K562 (cell line): ENCODE measurements around the gene KIAA0513. TPM values are rescaled to one million over a fixed set of nuclear protein-coding genes. Genes with fewer than 3 reads are reported as not detected.
A peak's percentile ranks its signal among the peaks of the same experiment; 100 is the strongest.

Experiments
- ATAC-seq: fragments of 200-7000 bp; cut with Tn5 transposase; 3 replicates; pipeline ENCODE4 v1.9.1; 2020; ENCODE audit warnings: moderate library complexity
- BruUV-seq: library from RNA; stranded (reverse); fragments of 400-500 nt; replicated peaks from 2 replicates; lab custom pipeline; 2021; lab: Mats Ljungman, UMichigan
- CTCF ChIA-PET: fragments of 300-600 bp; formaldehyde crosslinking; extraction: SDS; loops from one replicate; lab custom pipeline; 2021; ENCODE audit warnings: low intra/inter-chr PET ratio; lab: Yijun Ruan, JAX
- POLR2A ChIA-PET: fragments of 300-600, 350-650 bp; sonication (Branson Sonifier 250); formaldehyde crosslinking; extraction: SDS; loops from one replicate; lab custom pipeline; 2021; ENCODE audit warnings: antibody characterized with exemption, inconsistent platforms; lab: Yijun Ruan, JAX
- DNase-seq, 4 experiments: peaks; one replicate each; pipeline versions ENCODE4 v3.0.0 to v3.0.0-alpha.2; 2011 to 2018; ENCODE audit warnings: low spot score in 3 of 4, mixed read lengths in 3 of 4; ENCODE audit errors: extremely low read depth in 1 of 4
- FAIRE-seq: peaks from 2 replicates; lab custom pipeline; 2011; peaks lifted over from hg19 to GRCh38; lab: Jason Lieb, UNC
- H2AFZ ChIP-seq: 2 replicates; pipeline ENCODE4 v1.6.0; 2011; ENCODE audit warnings: low read depth, low read length, control low read depth, inconsistent platforms
- H3K27ac ChIP-seq: fragments of 200-600 bp; 3 replicates; pipeline ENCODE4 v1.8.0; 2011; ENCODE audit warnings: low read depth, mild to moderate bottlenecking, control low read depth, inconsistent platforms, low read length, moderate library complexity, mixed read lengths; ENCODE audit errors: extremely low read depth
- H3K27me3 ChIP-seq, 2 experiments: fragments of 300-600 bp in 1 of 2; 2 replicates in 1 of 2; 3 replicates in 1 of 2; pipeline versions ENCODE4 v1.6.0 to v1.8.0; 2011; ENCODE audit warnings: inconsistent platforms in 2 of 2, low read length in 2 of 2, mild to moderate bottlenecking in 1 of 2, mixed read lengths in 1 of 2, moderate library complexity in 1 of 2; ENCODE audit not compliant: control insufficient read depth in 2 of 2, insufficient read depth in 2 of 2
- H3K36me3 ChIP-seq: fragments of 300-600 bp; 3 replicates; pipeline ENCODE4 v1.8.0; 2011; ENCODE audit warnings: mild to moderate bottlenecking, low read length, inconsistent platforms; ENCODE audit not compliant: control insufficient read depth, insufficient read depth
- H3K4me1 ChIP-seq, 2 experiments: fragments of 200-600 bp in 1 of 2; replicated peaks in 1 of 2; 2 replicates in 1 of 2; 3 replicates in 1 of 2; pipeline versions ENCODE4 v1.5.1 to v1.8.0; 2011; ENCODE audit warnings: inconsistent platforms in 2 of 2, low read length in 2 of 2, mild to moderate bottlenecking in 1 of 2, mixed read lengths in 1 of 2, moderate library complexity in 1 of 2; ENCODE audit not compliant: control insufficient read depth in 2 of 2, insufficient read depth in 2 of 2
- H3K4me2 ChIP-seq: 2 replicates; pipeline ENCODE4 v1.6.1; 2011; ENCODE audit warnings: low read length, control low read depth, inconsistent platforms, mixed read lengths; ENCODE audit not compliant: insufficient read depth
- H3K4me3 ChIP-seq: fragments of 200-600 bp; sonication (generic), shearing (Covaris generic); 2 replicates; pipeline ENCODE4 v1.5.1; 2016; ENCODE audit warnings: control low read depth, inconsistent platforms
- H3K79me2 ChIP-seq: fragments of 200-600 bp; 3 replicates; pipeline ENCODE4 v1.8.0; 2011; ENCODE audit warnings: low read length, inconsistent platforms; ENCODE audit not compliant: control insufficient read depth, insufficient read depth
- H3K9ac ChIP-seq, 2 experiments: 2 replicates each; pipeline versions ENCODE4 v1.6.0 to v1.6.1; 2011; ENCODE audit warnings: low read depth in 2 of 2, low read length in 2 of 2, control low read depth in 1 of 2, inconsistent platforms in 1 of 2, mild to moderate bottlenecking in 1 of 2, mixed read lengths in 1 of 2; ENCODE audit not compliant: insufficient read depth in 1 of 2
- H3K9me1 ChIP-seq: one replicate; pipeline ENCODE4 v1.6.0; 2011; ENCODE audit warnings: inconsistent platforms, mild to moderate bottlenecking, low read length, moderate library complexity; ENCODE audit not compliant: control insufficient read depth, insufficient read depth
- H3K9me3 ChIP-seq: replicated peaks from 2 replicates; pipeline ENCODE4 v1.5.1; 2011; ENCODE audit warnings: low read depth, low read length, inconsistent platforms; ENCODE audit not compliant: control insufficient read depth, insufficient read depth
- H4K20me1 ChIP-seq: replicated peaks from 2 replicates; pipeline ENCODE4 v1.6.1; 2011; ENCODE audit warnings: low read length, inconsistent platforms, mixed read lengths; ENCODE audit not compliant: control insufficient read depth, insufficient read depth
- FUS ChIP-seq: fragments of 200-400 bp; formaldehyde crosslinking; optimal IDR thresholded peaks from 2 replicates; pipeline ENCODE3; 2017; ENCODE audit warnings: low read depth, low read length
- HNRNPLL ChIP-seq: fragments of 200-400 bp; formaldehyde crosslinking; IDR thresholded peaks from 2 replicates; pipeline ENCODE4 v1.6.1; 2017; ENCODE audit warnings: low read length, low read depth, mild to moderate bottlenecking; ENCODE audit not compliant: poor library complexity, severe bottlenecking
- ILF3 ChIP-seq: fragments of 450-650 bp; IDR thresholded peaks from 2 replicates; pipeline ENCODE4 v1.6.1; 2018; ENCODE audit warnings: antibody characterized with exemption, mild to moderate bottlenecking, moderate library complexity, borderline replicate concordance
- MED1 ChIP-seq: sonication (generic); formaldehyde crosslinking; IDR thresholded peaks from 2 replicates; pipeline ENCODE4 v1.8.1; 2023; ENCODE audit warnings: missing genetic modification reagents, borderline replicate concordance
- NR2F6 ChIP-seq: fragments of 450-650 bp; formaldehyde crosslinking; IDR thresholded peaks from 2 replicates; pipeline ENCODE4 v1.4.0; 2020; ENCODE audit warnings: mild to moderate bottlenecking
- POLR2G ChIP-seq: fragments of 200-400 bp; formaldehyde crosslinking; IDR thresholded peaks from 2 replicates; pipeline ENCODE4 v1.6.1; 2017; ENCODE audit warnings: low read depth, mild to moderate bottlenecking, antibody characterized with exemption, low read length, moderate library complexity
- RBM39 ChIP-seq: fragments of 200-400 bp; formaldehyde crosslinking; optimal IDR thresholded peaks from 2 replicates; pipeline ENCODE3; 2018; ENCODE audit warnings: low read depth, low read length
- TEAD1 ChIP-seq, 2 experiments: fragments of 450-650 bp in 1 of 2; sonication (generic) in 1 of 2; formaldehyde crosslinking; IDR thresholded peaks; 2 replicates each; pipeline versions ENCODE4 v1.4.0 to v1.8.0; 2020 to 2022; ENCODE audit warnings: mild to moderate bottlenecking in 2 of 2, missing genetic modification reagents in 1 of 2
- ZNF263 ChIP-seq: sonication (generic); formaldehyde crosslinking; IDR thresholded peaks from 2 replicates; pipeline ENCODE4 v1.8.0; 2022; ENCODE audit warnings: mild to moderate bottlenecking, missing genetic modification reagents, borderline replicate concordance
- WGBS: fragments of 100-300 bp; shearing (Covaris generic); methylation state at CpG from one replicate; pipeline ENCODE4 v1.1.6; 2016; ENCODE audit warnings: low coverage, mixed read lengths; ENCODE audit not compliant: insufficient coverage; ENCODE audit errors: missing lambda C conversion rate; 5-methylcytosine and 5-hydroxymethylcytosine counted together
- in situ Hi-C: fragments of 300-500 bp; cut with MboI; formaldehyde crosslinking; loops from 4 replicates; pipeline ENCODE4 v1.15.0; 2018; ENCODE audit warnings: inconsistent platforms, mixed read lengths
- intact Hi-C: fragments of 100-400 bp; cut with micrococcal nuclease; formaldehyde crosslinking; loops from 2 replicates; pipeline ENCODE4 v1.14.2; 2022
- polyA plus RNA-seq, 8 experiments: library from polyadenylated mRNA; depleted of rRNA in 4 of 8; stranded (reverse) in 5 of 8; unstranded in 3 of 8; fragments of >200 nt; fragmentation: Nextera tagmentation in 2 of 8; fragmentation: Illumina TruSeq in 1 of 8; extraction: Ambion mirVana in 2 of 8; extraction: Trizol in 1 of 8; gene quantifications; 2 replicates each; pipeline versions ENCODE4 v1.2.1 to v1.2.3, GENCODE V29; 2011 to 2014; ENCODE audit warnings: inconsistent platforms in 1 of 8, missing spikeins in 1 of 8
- total RNA-seq, 7 experiments: library from RNA; depleted of rRNA in 6 of 7; stranded (reverse); fragments of >200 nt in 6 of 7; fragmentation: Illumina TruSeq in 2 of 7; extraction: Trizol in 2 of 7; gene quantifications; 2 replicates each; pipeline versions ENCODE4 v1.2.1 to v1.2.3, GENCODE V29; 2011 to 2021; ENCODE audit warnings: low replicate concordance in 1 of 7

Gene KIAA0513
- total and polyA plus RNA-seq, 9 of the 15 experiments (the other 6 are each of a cell fraction or from before 2014, with no cell fraction given) = 0.18 to 13.7 (median 10.2) TPM

DNA sequence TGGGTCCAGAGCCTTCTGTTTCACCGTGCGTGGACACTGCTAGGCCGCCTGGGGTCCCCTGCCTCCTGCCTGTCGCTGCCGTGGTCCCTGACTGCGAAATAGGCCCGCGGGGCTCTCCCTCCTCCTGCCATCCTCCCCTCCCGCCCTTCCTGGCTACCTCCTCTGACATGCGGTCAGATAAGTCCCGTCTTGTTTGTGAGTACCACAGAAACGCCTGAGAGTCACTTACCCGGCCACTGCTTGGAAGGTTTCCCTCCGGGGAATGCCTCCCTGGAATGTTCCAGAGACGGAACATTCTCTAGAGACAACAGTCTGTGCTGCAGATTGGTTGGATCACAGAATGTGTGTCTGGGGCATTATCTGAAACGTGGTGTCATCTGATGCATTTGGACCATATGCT, 61.9 kb downstream of the KIAA0513 start:
- Histone ChIP-seq H2AFZ (no peak overlapping the region), H4K20me1 (peaks cover 5% of the 10 kb centered on the region; the same call in 1 of the 2 replicates), H3K4me3 (no peak overlapping the region), H3K79me2 (no peaks in the 10 kb centered on the region), H3K4me2 (no peak overlapping the region), H3K9me3 (no peaks in the 10 kb centered on the region), H3K27ac (no peak overlapping the region), H3K9me1 (no peaks in the 10 kb centered on the region), H3K27me3 (peaks cover 10 to 18% of the 10 kb centered on the region in 2 experiments; a peak in 4 of 5 replicates), H3K36me3 (peaks cover 5% of the 10 kb centered on the region; the same call in 1 of the 3 replicates), H3K9ac (peak overlapping the region in 1 of 2 experiments; percentile 54; a peak in 1 of 4 replicates), H3K4me1 (peaks cover 9 to 59% of the 10 kb centered on the region in 2 experiments; a peak in 3 of 5 replicates)
- intact Hi-C loops (loop anchor here (5.0 to 10.0 kb wide), 3 partner anchors 62 to 465 kb away; partner anchors contain the start of gene KIAA0513), in situ Hi-C loops (no loop called here)
- DNase-seq (no peak), FAIRE-seq (peak; percentile 40), ATAC-seq (0 out of 3 replicates have a peak, but pooled peaks have one; percentile 2)
- WGBS = 32% methylated on average over 16 of the region's 16 CpGs
- POLR2A ChIA-PET = interaction anchor here (0.7 kb wide), 1 partner anchor 41 kb away, joined by 3 read pairs; no protein-coding TSS in a partner anchor
- CTCF ChIA-PET = no interaction called here
- no TSS peak for BruUV-seq
- peak; percentile 87 for TF ChIP-seq ZNF263 (CRISPR knock-in tag)
- no peak for TF ChIP-seq RBM39
- TF ChIP-seq POLR2G = peak; percentile 48; the same call in 1 of the 2 replicates

DNA sequence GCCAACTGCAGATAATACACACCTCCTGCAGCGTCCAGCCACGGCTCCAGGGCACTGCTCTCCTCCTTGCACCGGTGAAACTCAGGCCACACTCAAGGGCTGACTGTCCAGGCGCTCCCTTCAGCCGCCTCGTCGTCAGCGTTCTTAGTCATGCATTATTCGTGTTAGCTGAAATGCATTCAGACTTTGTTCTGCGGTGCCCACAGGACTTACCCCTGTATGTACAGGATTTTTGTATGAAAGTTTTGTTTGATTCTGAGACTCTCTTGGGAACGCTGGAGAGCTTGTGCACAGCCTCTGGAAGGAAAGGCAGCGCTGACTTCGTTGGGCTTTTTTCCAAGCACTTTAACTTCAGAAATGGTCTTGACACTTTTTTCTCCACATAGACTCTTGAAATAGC, 62.6 kb downstream of the KIAA0513 start:
- H3K4me2 ChIP-seq = no peak overlapping the region
- DNase-seq (no peak), ATAC-seq (no peak), FAIRE-seq (no peak)
- no peak overlapping the region for H3K27ac ChIP-seq
- in situ Hi-C loops = no loop called here
- no peak overlapping the region for H3K4me3 ChIP-seq
- H3K36me3 ChIP-seq = peaks cover 5% of the 10 kb centered on the region; the same call in 1 of the 3 replicates
- H3K9me1 ChIP-seq = no peaks in the 10 kb centered on the region
- no peak overlapping the region for H2AFZ ChIP-seq
- no TSS peak for BruUV-seq
- no peaks in the 10 kb centered on the region for H3K9me3 ChIP-seq
- TF ChIP-seq HNRNPLL (no peak), FUS (no peak), NR2F6 (CRISPR knock-in tag) (no peak), MED1 (CRISPR knock-in tag) (no peak), TEAD1 (CRISPR knock-in tag; IDR thresholded peaks at IDR 0.05) (no peak), ILF3 (no peak)
- POLR2A ChIA-PET = interaction anchor here (0.6 to 1.3 kb wide), 4 partner anchors 10 to 890 kb away, joined by 3 to 8 read pairs (median 4); no protein-coding TSS in a partner anchor
- no peak overlapping the region for H3K9ac ChIP-seq
- H3K27me3 ChIP-seq = peaks cover 17 to 25% of the 10 kb centered on the region in 2 experiments; a peak in 4 of 5 replicates
- 44% methylated on average over 13 of the region's 13 CpGs for WGBS
- intact Hi-C loops = loop anchor here (5.0 kb wide), 1 partner anchor 33 kb away; no protein-coding TSS in a partner anchor
- H4K20me1 ChIP-seq = peaks cover 5% of the 10 kb centered on the region; the same call in 1 of the 2 replicates
- H3K4me1 ChIP-seq = peaks cover 9 to 63% of the 10 kb centered on the region in 2 experiments; a peak in 3 of 5 replicates
- CTCF ChIA-PET = interaction anchor here (0.6 kb wide), 1 partner anchor 165 kb away, joined by 3 read pairs; no protein-coding TSS in a partner anchor
- H3K79me2 ChIP-seq = no peaks in the 10 kb centered on the region
